ENCODE results near the gene EFHC1. TPM values are rescaled to one million over a fixed set of nuclear protein-coding genes. Genes with fewer than 3 reads are reported as not detected.

The EFHC1 gene
- total RNA-seq, 1 donor from 2014 or later, result 6.6 TPM

- Histone ChIP-seq H3K36me3 (ENCODE audit: control insufficient read depth, insufficient read depth, low read length) (no peaks in the 10 kb centered on the region), H3K27me3 (ENCODE audit: control insufficient read depth, insufficient read depth, low read length) (no peaks in the 10 kb centered on the region), H3K4me3 (ENCODE audit: low read depth, low read length) (no peak overlapping the region)
- FAIRE-seq, result no peak
- no peak for TF ChIP-seq CTCF (IDR thresholded peaks at IDR 0.05; ENCODE audit: insufficient read depth, low read length, severe bottlenecking)
- peak; percentile 29 for DNase-seq (ENCODE audit: low read depth)
Measured at GRCh38 chr6:52552278-52552643, 132.1 kb downstream of the EFHC1 start.

GRCh38 chr6:52553158-52553557 lies 133.0 kb downstream of the EFHC1 start:
- Histone ChIP-seq H3K27me3 (ENCODE audit: control insufficient read depth, insufficient read depth, low read length) (no peaks in the 10 kb centered on the region), H3K36me3 (ENCODE audit: control insufficient read depth, insufficient read depth, low read length) (no peaks in the 10 kb centered on the region), H3K4me3 (ENCODE audit: low read depth, low read length) (no peak overlapping the region)
- no peak for FAIRE-seq
- DNase-seq (ENCODE audit: low read depth), result no peak
- TF ChIP-seq CTCF (IDR thresholded peaks at IDR 0.05; ENCODE audit: insufficient read depth, low read length, severe bottlenecking), result no peak

GRCh38 chr6:52553719-52554118 lies 133.6 kb downstream of the EFHC1 start:
- TF ChIP-seq CTCF (IDR thresholded peaks at IDR 0.05; ENCODE audit: insufficient read depth, low read length, severe bottlenecking), result no peak

GRCh38 chr6:52554684-52555280 lies 134.6 kb downstream of the EFHC1 start:
- DNase-seq (ENCODE audit: low read depth), result no peak

More at GRCh38 chr6:52553719-52554118, 133.6 kb downstream of the EFHC1 start:
- no peaks in the 10 kb centered on the region for H3K27me3 ChIP-seq (ENCODE audit: control insufficient read depth, insufficient read depth, low read length)
- no peak for FAIRE-seq
- DNase-seq (ENCODE audit: low read depth), result no peak
- no peaks in the 10 kb centered on the region for H3K36me3 ChIP-seq (ENCODE audit: control insufficient read depth, insufficient read depth, low read length)
- no peak overlapping the region for H3K4me3 ChIP-seq (ENCODE audit: low read depth, low read length)

GRCh38 chr6:52555518-52556233 lies 135.5 kb downstream of the EFHC1 start:
- TF ChIP-seq CTCF (IDR thresholded peaks at IDR 0.05; ENCODE audit: insufficient read depth, low read length, severe bottlenecking), result no peak
- DNase-seq (ENCODE audit: low read depth) (no peak), FAIRE-seq (no peak)
- no peaks in the 10 kb centered on the region for H3K27me3 ChIP-seq (ENCODE audit: control insufficient read depth, insufficient read depth, low read length)
- no peak overlapping the region for H3K4me3 ChIP-seq (ENCODE audit: low read depth, low read length)
- no peaks in the 10 kb centered on the region for H3K36me3 ChIP-seq (ENCODE audit: control insufficient read depth, insufficient read depth, low read length)

More at GRCh38 chr6:52554684-52555280, 134.6 kb downstream of the EFHC1 start:
- Histone ChIP-seq H3K36me3 (ENCODE audit: control insufficient read depth, insufficient read depth, low read length) (no peaks in the 10 kb centered on the region), H3K27me3 (ENCODE audit: control insufficient read depth, insufficient read depth, low read length) (no peaks in the 10 kb centered on the region), H3K4me3 (ENCODE audit: low read depth, low read length) (no peak overlapping the region)
- TF ChIP-seq CTCF (IDR thresholded peaks at IDR 0.05; ENCODE audit: insufficient read depth, low read length, severe bottlenecking), result no peak
- no peak for FAIRE-seq
